Activated CD4-positive, alpha-beta T cell treated with anti-CD3 and anti-CD28 coated beads, Interleukin-2, amount 50 U/mL, for 24 hours (primary cell): ENCODE data around the gene AGAP2.
"Not testable (repeated sequence)": the region's sequence is repeated elsewhere in the genome, so short reads cannot be mapped to it uniquely, and the experiment has no call there.

Experiments used
- DNase-seq, 2 donors: peaks; one replicate each; pipeline ENCODE4 v3.0.0-alpha.2; 2020; ENCODE audit warnings: low read depth in 1 of 2, low spot score in 1 of 2

The AGAP2 gene

GRCh38 chr12:57738661-57739237, at the start of gene AGAP2:
Gene AGAP2 (minus strand): TSS chr12:57738742. CDS start chr12:57738246, 496 bp downstream.
- no peak for DNase-seq

GRCh38 chr12:57783861-57784260, 45.3 kb upstream of the AGAP2 start:
- DNase-seq: no peak

GRCh38 chr12:57783466-57783801, 44.9 kb upstream of the AGAP2 start:
- no peak for DNase-seq

- peak; percentile 94 to 97 for DNase-seq
Measured at GRCh38 chr12:57782608-57783465, 44.3 kb upstream of the AGAP2 start, which contains the start of gene TSFM. Gene TSFM (plus strand): TSS chr12:57782787. CDS start chr12:57782802, 15 bp downstream.

- DNase-seq: no peak
Measured at GRCh38 chr12:57782243-57782607, 43.7 kb upstream of the AGAP2 start.

GRCh38 chr12:57781801-57782200, 43.3 kb upstream of the AGAP2 start:
- no peak for DNase-seq

GRCh38 chr12:57781244-57781643, 42.7 kb upstream of the AGAP2 start:
- no peak for DNase-seq

GRCh38 chr12:57780284-57780897, 41.8 kb upstream of the AGAP2 start:
- DNase-seq: no peak

- no peak for DNase-seq
Measured at GRCh38 chr12:57779736-57780135, 41.2 kb upstream of the AGAP2 start.

GRCh38 chr12:57777911-57778310, 39.4 kb upstream of the AGAP2 start:
- no peak for DNase-seq

- DNase-seq: no peak
Measured at GRCh38 chr12:57777367-57777766, 38.8 kb upstream of the AGAP2 start.

GRCh38 chr12:57776247-57776587, 37.7 kb upstream of the AGAP2 start:
- no peak for DNase-seq

GRCh38 chr12:57775563-57776246, 37.2 kb upstream of the AGAP2 start:
- no peak for DNase-seq

GRCh38 chr12:57775044-57775443, 36.5 kb upstream of the AGAP2 start:
- DNase-seq: no peak

GRCh38 chr12:57774634-57775033, 36.1 kb upstream of the AGAP2 start:
- DNase-seq: not testable (repeated sequence)

GRCh38 chr12:57772429-57773322, 34.1 kb upstream of the AGAP2 start, which contains the start of gene EEF1AKMT3:
Gene EEF1AKMT3 (plus strand): TSS chr12:57772614. CDS start chr12:57772725, 111 bp downstream.
- DNase-seq: no peak

- peak; percentile 90 to 93 for DNase-seq
Measured at GRCh38 chr12:57771873-57772428, 33.4 kb upstream of the AGAP2 start, which contains the start of gene METTL1. Gene METTL1 (minus strand): TSS chr12:57772105. CDS start chr12:57772083, 22 bp downstream.

- DNase-seq: peak; percentile 87 to 92
Measured at GRCh38 chr12:57771236-57771872, 32.8 kb upstream of the AGAP2 start.

GRCh38 chr12:57770734-57771133, 32.2 kb upstream of the AGAP2 start:
- no peak for DNase-seq

GRCh38 chr12:57769594-57769993, 31.1 kb upstream of the AGAP2 start:
- no peak for DNase-seq
